Urothelium cell line (cell line): Measurements from ENCODE around the gene SLC22A14.
"Not testable (repeated sequence)": the region's sequence is repeated elsewhere in the genome, so short reads cannot be mapped to it uniquely, and the experiment has no call there.

ENCODE experiments used
- DNase-seq: peaks from one replicate; pipeline ENCODE4 v3.0.0; 2011; ENCODE audit warnings: low spot score, mixed read lengths
- FAIRE-seq: peaks from 2 replicates; lab custom pipeline; 2011; peaks lifted over from hg19 to GRCh38; lab: Jason Lieb, UNC

Gene SLC22A14

DNA sequence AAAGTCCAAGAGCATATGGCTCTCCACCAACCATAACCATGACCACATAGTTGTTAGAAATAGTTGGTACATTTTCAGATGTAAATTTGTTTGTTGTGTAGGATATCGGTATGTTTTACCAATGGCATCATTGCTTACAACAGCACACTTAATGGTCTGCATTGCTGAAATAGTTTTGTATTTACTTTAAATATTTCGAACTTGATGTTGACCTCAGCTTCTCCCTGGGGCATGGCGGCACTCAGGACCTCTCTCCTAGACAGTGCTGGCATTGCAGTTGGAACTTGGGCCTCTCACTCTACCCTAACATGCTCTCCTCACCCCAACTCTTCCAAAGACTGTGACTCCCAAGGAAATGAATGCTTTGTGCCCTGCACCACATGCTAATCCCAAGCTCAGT is 11.5 kb upstream of the SLC22A14 start:
- FAIRE-seq (no peak), DNase-seq (no peak)

- DNase-seq: no peak
- FAIRE-seq: no peak
These were observed 10.5 kb upstream of the SLC22A14 start for GRCh38 chr3:38271553-38271952.

GRCh38 chr3:38274864-38275649 is 7.0 kb upstream of the SLC22A14 start:
- DNase-seq (no peak), FAIRE-seq (no peak)

GRCh38 chr3:38275658-38276057 is 6.4 kb upstream of the SLC22A14 start:
- DNase-seq (no peak), FAIRE-seq (no peak)

- no peak for DNase-seq
- FAIRE-seq: no peak
These were observed 5.8 kb upstream of the SLC22A14 start for GRCh38 chr3:38276081-38276916.

DNA sequence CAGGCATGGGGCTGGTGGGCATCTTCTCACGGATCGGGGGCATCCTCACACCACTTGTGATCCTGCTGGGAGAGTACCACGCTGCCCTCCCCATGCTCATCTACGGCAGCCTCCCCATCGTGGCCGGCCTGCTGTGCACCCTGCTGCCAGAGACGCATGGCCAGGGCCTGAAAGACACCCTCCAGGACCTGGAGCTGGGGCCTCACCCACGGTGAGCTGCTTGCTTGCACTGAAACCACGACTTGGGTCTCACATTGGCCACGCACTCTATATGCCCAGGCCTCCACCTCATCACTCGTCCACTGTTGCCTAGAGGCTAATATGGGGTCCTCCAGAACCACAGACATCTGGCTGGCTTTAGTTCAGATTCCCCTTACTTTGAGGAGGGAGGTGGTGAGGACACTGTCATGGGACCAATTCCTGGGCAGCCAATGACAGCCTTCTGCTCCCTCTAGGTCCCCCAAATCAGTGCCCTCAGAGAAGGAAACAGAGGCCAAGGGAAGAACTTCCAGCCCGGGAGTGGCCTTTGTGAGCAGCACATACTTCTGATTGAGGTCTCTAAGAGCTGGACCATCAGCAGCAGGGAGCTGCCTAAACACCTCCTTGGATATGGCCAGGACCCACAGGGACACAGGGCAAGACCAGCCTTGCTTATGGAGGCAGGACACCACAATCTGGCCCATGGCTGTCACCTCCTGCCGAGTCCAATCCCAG is 5.0 kb upstream of the SLC22A14 start:
- DNase-seq (no peak), FAIRE-seq (no peak)

- DNase-seq (no peak), FAIRE-seq (no peak)
These were observed 3.3 kb upstream of the SLC22A14 start for GRCh38 chr3:38278841-38279240.

DNA sequence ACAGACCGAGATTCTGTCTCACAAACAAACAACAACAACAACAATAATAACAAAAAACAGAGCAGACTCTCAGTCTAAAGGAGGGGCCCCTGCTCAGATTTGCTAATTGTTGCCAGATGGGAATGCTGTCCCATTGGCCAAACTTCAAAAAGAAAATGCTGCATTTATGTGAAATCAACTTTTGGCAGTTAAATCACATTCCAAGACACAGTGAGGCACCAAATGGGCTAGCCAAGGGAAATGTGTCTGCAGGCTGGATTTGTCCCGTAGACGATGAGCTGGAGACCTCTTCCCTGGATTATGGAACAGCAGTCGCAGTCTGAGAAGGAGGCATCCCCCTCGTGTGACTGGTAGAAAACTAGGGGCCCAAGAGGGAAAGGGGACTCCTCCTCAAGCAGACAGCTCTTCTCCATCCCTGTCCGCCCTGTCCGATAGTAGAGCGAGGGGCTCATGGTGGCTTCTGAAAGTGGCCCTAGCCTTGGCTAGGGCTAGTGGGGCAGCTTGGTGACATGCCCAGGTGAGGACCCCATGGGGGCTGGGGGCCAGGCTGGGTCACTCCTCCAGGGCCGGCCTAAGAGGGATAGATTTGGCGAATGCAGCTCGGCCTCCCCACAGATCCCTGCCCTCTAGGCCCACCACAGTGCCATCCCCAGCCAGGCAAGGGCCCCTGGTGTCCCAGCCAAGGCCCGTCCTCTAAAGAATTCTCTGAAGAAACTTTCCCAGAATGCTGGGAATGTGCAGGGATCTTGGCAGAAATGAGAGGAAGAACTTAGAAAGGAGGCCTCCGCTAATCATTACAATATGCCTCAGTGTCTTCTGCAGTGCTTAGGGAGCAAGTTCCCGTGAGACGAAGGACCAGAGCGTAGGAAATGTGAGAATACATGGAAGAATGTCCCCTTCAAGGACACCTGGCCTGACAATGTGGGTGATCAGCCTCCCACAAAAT is 2.0 kb downstream of the SLC22A14 start:
- FAIRE-seq: no peak
- DNase-seq: no peak

- FAIRE-seq (no peak), DNase-seq (no peak)
These were observed 2.7 kb downstream of the SLC22A14 start for GRCh38 chr3:38284756-38285150.

GRCh38 chr3:38289286-38290217 is 7.5 kb downstream of the SLC22A14 start:
- not testable (repeated sequence) for DNase-seq, FAIRE-seq

- not testable (repeated sequence) for DNase-seq, FAIRE-seq
These were observed 15.0 kb downstream of the SLC22A14 start for GRCh38 chr3:38297053-38297452.

- FAIRE-seq: no peak
- DNase-seq: no peak
These were observed 15.4 kb downstream of the SLC22A14 start for GRCh38 chr3:38297537-38297936.

GRCh38 chr3:38297947-38298711 is 16.0 kb downstream of the SLC22A14 start:
- no peak for DNase-seq
- no peak for FAIRE-seq

DNA sequence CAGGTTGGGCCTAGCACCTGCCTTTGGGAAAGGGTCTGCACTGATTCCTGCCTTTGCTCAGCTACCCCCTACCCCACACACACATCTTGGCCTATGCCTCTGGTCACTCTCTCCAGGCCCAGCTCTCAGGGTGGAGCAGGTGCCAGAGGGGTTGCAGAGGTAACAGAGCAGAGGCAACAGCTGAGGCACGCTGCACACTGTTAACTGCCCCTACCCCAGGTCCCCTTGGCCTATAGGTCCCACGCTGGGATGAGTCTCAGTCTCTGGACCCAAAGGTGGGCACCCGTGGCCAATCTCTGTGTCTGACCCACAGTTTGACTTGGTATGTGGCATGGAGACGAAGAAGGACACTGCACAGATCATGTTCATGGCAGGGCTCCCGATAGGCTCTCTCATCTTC is 24.8 kb downstream of the SLC22A14 start:
- DNase-seq (no peak), FAIRE-seq (no peak)

- FAIRE-seq (peak; percentile 9), DNase-seq (no peak)
These were observed 25.5 kb downstream of the SLC22A14 start for GRCh38 chr3:38307599-38307998.

DNA sequence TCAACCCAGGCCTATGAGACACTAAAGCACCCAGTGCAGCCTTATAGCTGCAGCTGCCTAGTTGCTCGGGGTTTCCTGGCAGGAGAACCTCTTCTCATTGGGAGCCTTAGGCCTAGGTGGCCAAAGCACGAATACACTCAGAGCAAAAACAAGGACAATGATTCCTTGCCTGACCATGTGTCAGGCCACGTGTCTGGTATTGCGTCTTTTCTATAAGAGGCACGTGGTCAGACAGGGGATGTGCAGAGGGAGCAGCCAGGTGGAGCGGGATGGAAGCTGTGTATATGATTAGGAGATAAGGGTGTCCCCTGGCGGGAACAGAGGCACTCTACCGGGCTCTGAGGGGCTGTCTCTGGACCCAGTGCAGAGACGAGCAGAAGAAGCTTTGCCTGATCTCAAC is 26.4 kb downstream of the SLC22A14 start:
- no peak for FAIRE-seq
- DNase-seq: no peak

DNA sequence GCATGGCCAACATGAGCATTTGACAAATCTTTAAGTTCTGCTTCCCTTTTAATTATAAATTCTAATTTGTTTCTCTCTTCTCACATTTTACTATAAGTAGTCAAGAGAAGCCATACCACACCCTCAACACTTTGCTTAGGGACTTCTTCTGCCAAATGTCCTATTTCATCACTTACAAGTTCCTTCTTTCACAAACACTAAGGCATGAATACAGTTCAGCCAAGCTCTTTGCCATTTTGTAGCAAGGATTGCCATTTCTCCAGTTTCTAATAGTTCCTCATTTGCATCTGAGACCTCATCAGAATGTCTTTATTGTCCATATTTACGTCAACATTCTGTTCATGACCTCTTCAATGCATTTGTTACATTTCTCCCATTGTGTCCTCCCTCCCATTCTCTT is 29.4 kb downstream of the SLC22A14 start:
- DNase-seq (no peak), FAIRE-seq (no peak)

- DNase-seq (no peak), FAIRE-seq (no peak)
These were observed 29.8 kb downstream of the SLC22A14 start for GRCh38 chr3:38311941-38312340.
